GM15510 (cell line): ENCODE measurements around the gene MCTP2.

Experiments
- POLR2A ChIP-seq: IDR thresholded peaks from 3 replicates; pipeline ENCODE4 v1.6.1; 2011; ENCODE audit warnings: borderline replicate concordance; ENCODE audit not compliant: insufficient read length; ENCODE audit errors: extremely low read depth

The MCTP2 gene

DNA sequence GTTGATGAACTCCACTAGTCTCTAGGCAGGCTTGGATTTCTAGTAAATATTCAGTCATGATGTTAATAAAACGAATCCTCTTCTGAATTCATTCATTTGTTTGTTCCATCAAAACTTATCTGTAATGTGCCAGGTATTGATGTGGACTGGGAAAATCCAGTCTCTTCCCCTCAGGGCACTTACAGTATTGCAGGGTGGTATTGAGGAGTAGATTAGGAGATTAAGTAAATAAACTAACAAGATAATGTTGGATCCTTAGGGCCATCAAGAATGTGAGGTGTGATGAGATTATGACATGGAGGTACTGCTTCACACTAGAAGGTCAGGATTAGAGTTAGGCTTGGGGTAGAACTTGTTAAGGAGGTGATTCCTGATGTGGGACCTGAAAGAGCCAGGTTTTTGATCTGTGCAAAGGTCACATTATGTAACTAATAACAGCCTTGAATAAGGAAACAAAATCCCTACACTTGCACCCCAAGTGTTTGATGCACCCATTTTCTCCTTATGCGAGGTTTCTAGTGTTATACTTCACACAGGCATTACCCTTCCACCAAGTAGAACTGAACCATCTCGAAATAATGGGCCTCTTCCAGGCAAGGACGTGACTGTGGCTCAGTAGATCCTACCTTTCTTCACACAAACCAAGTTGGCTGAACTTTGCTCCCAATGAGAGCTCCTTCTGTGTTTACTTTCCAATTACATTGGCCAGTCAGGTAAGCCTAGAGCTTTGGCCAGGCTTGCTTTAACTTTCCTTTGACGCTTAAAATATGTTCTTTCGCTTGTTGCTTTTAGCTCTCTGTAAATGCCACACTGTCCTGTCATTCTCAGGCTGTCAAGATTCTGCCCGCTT lies 16.7 kb downstream of the MCTP2 start:
- no peak for TF ChIP-seq POLR2A

DNA sequence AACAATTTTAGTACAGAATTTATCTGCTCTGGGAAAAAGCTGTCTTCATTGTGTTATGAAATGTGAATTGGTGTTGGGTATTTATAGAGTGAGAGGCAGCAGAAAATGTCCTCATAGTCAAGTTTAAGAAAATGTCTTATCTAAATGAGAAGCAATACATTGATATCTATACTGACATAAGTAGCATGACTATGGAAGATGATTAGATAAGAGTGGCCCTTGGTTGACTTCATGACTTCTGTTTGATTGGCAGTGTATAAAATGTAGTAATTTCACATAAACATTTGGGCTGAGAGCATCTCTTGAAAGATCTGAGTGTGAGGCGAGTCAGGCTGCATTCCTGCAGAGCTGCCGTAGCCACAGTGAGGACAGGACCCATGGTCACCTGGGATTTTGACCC lies 19.4 kb downstream of the MCTP2 start:
- TF ChIP-seq POLR2A: no peak

DNA sequence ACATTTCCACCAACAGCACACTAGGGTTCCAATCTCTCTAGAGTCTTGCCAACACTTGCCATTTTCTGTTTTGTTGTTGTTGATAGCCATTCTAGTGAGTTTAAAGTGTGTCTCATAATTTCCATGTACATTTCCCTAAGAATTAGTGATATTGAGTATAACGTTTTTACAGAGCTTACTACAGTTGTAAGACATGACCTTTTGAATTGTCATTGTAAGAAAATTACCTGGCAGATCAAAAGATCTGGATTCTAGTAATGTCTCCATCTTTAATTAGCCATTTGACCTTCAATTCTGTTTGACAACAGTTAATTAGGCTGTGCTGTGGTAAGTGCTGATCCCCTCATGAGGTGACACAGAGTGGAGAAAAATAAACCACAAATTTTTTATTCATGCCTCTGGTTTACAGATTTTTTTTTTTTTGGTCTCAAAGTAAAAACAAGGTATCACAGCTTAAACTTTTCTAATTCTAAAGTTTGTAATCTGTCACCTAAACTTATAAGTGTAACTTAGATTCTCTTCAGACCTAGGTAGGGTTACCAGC lies 20.9 kb downstream of the MCTP2 start:
- TF ChIP-seq POLR2A: no peak

DNA sequence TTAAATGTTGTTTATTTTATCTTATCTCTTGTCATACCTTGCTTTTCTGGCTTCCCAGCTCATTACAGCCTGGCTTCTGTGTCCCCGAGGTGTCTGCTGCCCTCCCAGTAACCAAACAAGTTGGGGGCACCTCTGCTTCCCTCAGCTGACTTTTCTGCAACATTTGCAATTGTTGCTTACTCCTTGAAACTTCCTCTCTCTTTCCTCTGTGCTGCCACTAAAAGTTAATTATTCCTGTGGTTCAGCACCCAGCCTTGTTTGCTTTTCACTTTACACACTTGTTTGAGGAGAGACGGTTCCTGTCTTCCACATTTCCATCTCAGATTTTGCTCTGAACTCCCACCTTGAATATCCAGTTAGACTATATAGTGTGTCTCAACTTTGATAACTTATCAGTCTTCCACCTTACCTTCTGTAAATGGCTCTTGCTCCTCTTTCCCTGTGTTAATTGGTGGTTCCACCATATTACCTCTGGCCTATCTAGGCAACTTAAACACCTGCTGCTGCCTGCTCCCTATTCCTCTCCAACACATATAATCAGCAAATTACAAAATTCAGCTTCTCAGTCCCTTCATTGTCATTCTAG lies 21.6 kb downstream of the MCTP2 start:
- no peak for TF ChIP-seq POLR2A

DNA sequence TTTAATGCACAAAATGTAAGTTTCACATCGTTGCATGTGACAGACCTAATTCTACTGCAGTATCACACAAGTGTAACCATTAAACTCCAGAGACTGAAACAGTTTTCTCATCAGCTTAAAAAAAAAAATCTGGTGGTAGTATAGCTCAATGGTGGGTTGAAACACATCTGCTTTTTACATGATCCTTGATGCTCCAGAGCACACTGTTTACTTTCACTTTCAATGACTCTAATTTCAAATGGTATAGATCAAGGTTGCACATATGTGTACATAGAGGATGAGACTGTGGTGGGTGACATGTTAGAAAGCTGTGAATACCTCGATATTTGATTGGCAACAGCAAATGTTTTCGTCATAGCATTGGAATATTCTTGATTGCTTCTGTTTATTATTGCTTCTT lies 22.4 kb downstream of the MCTP2 start:
- no peak for TF ChIP-seq POLR2A

DNA sequence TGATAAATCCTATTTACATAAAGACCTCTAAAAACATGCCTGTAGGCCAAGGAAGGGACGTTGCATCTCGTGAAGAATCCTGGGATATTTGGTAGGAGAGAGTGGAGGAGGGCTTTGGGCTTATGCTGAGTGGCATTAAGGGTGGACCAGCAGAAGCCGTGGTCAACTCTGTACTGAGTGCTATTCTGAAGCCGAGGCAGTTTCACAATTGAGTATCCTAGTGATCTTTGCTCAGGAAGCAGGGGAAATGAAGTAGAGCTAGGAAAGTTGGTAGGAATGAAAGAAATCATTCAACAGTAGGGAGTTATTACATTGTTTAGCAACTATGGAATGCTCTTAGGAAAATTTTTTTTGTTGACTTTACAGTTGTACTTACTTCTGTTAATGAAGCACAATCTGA lies 24.2 kb downstream of the MCTP2 start:
- no peak for TF ChIP-seq POLR2A

DNA sequence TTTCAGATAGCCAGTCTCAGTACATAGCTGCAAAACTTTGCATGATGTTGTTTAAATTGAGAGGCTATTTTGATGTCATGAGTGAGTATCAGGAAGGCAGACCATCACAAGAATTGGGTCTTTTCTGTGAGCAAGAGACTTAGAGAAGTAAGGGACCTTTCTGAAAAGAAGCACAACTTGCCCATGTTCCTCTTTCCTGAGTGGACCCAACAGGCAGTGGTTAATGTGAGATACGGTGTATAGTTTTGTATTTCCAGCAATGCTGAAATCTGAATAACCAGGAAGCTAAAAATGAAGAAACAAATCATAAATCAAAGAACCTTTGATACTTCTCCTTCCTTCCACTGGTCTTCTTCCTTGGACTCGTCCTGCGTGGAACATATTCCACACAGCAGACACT lies 25.1 kb downstream of the MCTP2 start:
- TF ChIP-seq POLR2A: no peak

DNA sequence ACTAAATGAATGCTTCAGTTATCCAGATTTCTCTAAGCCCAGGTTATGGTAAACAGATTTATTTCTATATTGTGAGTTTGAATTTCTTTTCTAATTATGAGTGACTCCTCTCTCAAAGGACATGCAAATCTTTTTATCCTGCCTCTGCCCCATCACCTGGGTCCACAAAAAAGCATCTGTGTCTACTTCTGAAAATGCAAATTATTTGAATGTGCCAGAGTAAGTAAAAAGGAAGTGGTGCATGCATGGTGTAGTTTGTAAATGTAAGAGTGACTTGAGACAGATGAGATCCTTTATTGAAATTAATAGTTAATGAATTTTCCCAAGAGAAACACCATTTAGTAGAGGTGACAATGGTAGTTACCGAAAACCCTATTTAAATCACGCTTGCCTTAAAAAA lies 26.9 kb downstream of the MCTP2 start:
- no peak for TF ChIP-seq POLR2A

DNA sequence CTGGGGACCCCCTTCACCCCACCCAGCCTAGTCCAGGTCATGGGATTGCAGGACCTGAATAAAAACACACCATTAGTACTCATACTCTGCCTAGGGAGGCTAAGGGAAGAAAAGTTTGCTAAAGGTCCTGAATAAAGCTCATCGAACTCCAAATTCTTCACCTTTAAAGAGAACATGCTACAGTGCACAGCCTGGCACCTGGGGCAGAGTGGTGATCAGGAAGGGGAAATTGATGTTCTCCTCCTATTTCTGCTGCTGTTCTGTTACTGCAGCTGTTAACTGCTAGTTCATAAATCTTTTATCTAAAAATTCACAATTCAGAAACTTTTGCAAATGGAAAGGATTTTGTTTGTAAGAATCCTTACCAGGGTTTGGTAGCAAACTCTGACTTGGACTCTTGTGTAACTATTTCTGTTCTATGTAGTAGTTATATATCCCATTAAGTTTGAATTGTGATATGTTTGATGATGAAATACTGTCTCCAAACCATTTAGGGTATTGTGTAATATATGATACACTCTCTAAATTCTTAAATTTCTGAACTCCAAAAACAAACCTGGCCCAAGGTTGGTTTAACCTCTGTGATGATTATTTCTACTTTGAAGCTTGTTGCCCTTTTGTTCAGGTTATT lies 27.9 kb downstream of the MCTP2 start:
- no peak for TF ChIP-seq POLR2A

DNA sequence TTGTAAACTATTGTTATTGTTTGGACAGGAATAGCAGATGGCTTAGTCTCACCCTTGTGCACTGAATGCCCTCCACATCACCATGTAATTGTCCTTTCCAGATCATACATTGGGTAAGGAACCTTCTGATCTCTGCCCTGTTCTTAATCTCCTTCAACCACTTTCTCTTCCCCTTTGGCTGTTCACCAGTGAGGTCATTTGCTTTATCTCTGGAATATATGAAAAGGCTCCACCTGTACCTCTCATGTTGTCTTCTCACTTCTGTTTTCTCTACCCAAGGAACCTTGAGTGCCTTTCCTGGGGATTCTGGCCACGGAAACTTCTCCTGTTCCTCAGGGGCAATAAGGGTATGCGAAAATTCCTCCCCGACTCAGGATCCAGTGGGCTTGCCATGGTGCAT lies 28.5 kb downstream of the MCTP2 start:
- no peak for TF ChIP-seq POLR2A

DNA sequence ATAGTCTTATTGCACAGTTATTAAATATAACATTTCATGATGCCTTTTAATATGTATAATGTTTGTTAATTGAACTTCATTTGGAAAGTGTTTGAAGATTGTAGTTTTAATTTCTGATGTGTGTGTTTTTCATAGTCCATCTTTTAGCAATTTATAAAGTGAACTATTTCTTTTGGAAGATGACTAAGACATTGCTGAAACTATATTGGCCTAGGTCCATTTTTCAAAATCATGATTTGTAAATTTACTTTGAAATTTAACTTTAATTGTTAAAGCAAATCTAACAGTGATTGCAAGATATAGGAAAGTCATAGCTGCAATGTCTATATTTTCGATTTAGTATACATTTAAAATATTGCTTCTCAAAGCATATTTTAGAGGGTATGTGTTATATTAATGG lies 30.8 kb downstream of the MCTP2 start:
- no peak for TF ChIP-seq POLR2A

DNA sequence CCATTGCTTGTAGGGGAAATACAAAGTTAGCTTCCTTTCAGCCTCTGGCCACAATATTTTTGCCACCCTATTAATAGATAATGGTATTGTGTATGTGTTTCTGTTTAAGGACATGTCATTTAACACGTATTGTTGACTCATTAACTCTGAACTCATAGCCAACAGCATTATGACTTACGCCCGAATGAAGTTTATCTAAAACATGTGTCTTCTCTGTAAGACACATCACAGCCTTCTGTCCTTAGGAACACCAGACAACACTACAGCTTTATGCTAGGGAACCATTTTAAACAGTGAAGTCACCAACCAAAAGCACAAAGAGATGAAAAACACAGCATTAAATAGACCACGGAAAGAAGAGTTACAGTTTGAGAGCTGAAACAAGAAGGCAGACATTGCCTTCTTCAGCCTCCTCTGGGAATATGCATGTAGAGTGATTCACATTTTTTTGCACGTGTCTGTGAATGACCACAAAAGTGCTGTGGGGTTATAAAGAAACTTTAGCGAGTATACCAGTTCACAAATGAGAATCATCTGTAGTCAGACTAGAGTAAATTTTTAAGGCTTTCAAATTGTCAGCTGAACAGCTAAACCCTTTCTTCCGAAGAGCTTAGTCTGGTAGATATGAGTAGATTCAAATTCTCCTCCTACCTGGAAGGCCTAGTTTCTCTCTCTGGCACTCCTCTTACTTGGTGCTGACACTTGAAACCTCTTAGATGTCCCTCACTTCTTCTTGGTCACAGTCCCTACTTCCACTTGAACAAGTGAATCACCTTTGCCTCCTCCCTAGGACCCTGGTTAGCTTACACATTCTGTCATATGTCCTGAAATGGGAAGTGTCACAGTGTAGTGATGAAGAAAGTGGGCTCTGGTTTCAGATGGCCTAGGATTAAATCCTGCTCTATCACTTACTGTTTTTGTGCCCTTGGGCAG lies 32.2 kb downstream of the MCTP2 start:
- TF ChIP-seq POLR2A: no peak

DNA sequence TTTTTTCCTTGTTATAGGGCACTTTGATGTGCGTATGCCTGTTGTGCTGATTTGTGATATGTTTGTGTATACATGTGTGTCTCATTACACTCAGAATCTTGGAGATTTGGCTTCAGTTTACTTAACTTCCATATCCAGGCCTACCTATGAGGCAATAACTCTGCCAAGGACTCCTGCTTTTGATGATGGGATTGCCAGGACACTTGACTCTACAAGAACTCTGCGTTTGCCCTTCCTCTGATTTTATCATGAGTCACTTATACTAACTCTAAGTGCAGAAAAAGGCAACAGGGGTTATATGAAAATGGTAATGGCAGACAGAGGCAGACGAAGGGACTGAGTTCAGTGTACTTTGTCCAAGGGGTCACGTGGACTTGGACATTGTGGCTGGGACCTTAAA lies 33.6 kb downstream of the MCTP2 start:
- no peak for TF ChIP-seq POLR2A

DNA sequence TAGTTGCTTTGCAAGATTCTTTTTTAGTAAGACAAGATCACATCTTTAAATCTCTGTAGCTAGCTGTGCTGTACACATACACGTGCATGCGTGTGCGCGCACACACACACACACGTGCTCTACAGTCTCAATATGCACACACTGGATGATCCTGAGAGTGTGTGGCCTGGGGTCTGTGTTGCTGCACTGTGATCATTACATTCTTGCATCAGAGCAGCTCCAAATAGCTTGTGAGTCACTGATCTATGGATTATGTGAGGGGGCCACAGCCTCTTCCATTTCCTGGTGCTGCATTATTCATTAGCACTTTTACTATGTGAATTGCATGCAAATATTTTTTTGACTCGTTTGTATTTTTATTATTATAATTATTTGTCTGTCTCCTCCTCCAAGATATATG lies 34.6 kb downstream of the MCTP2 start:
- no peak for TF ChIP-seq POLR2A
